ENCODE data around the gene KLHDC7B. TPM values are rescaled to one million over a fixed set of nuclear protein-coding genes. Genes with fewer than 3 reads are reported as not detected.

KLHDC7B gene
- polyA plus RNA-seq, 4 donors = 0.10 to 0.28 TPM; not detected in 2

- FAIRE-seq = no peak
- WGBS, 3 donors = 0% methylated on average over 12 to 33 of the region's 33 CpGs
- H3K4me1 ChIP-seq (ENCODE audit: control insufficient read depth in 3 of 3, insufficient read depth in 2 of 3, low read depth in 1 of 3, low read length in 2 of 3) = peaks cover 0 to 45% (median 7%) of the 10 kb centered on the region in 3 donors
- H3K27ac ChIP-seq (ENCODE audit: low read depth in 1 of 3, low read length in 2 of 3) = peak overlapping the region; percentile 86 to 100 (median 91)
- H3K9me3 ChIP-seq (ENCODE audit: control insufficient read depth in 2 of 2, insufficient read depth in 1 of 2, low read depth in 1 of 2, low read length in 1 of 2) = no peaks in the 10 kb centered on the region
- no peak for DNase-seq
- peak overlapping the region; percentile 62 to 79 (median 74) for H3K4me3 ChIP-seq (ENCODE audit: low read depth in 1 of 3, low read length in 3 of 3)
- peaks cover 0 to 11% (median 0%) of the 10 kb centered on the region in 3 donors for H3K27me3 ChIP-seq (ENCODE audit: control insufficient read depth in 3 of 3, insufficient read depth in 3 of 3, low read length in 3 of 3)
- H3K36me3 ChIP-seq (ENCODE audit: control insufficient read depth in 3 of 3, insufficient read depth in 2 of 3, low read depth in 1 of 3, low read length in 3 of 3) = peaks cover 3 to 39% (median 10%) of the 10 kb centered on the region in 3 donors
Measured at GRCh38 chr22:50525858-50526107, 19.9 kb upstream of the KLHDC7B start.

- no peaks in the 10 kb centered on the region for H3K9me3 ChIP-seq (ENCODE audit: control insufficient read depth in 2 of 2, insufficient read depth in 1 of 2, low read depth in 1 of 2, low read length in 1 of 2)
- peaks cover 3 to 34% (median 10%) of the 10 kb centered on the region in 3 donors for H3K36me3 ChIP-seq (ENCODE audit: control insufficient read depth in 3 of 3, insufficient read depth in 2 of 3, low read depth in 1 of 3, low read length in 3 of 3)
- H3K4me1 ChIP-seq (ENCODE audit: control insufficient read depth in 3 of 3, insufficient read depth in 2 of 3, low read depth in 1 of 3, low read length in 2 of 3) = peaks cover 0 to 49% (median 7%) of the 10 kb centered on the region in 3 donors
- DNase-seq (peak; percentile 75 to 91), FAIRE-seq (no peak)
- peaks cover 0 to 16% (median 0%) of the 10 kb centered on the region in 3 donors for H3K27me3 ChIP-seq (ENCODE audit: control insufficient read depth in 3 of 3, insufficient read depth in 3 of 3, low read length in 3 of 3)
- peak overlapping the region; percentile 86 to 100 (median 91) for H3K27ac ChIP-seq (ENCODE audit: low read depth in 1 of 3, low read length in 2 of 3)
- WGBS, 3 donors = 1 to 4% (median 1%) methylated on average over 33 to 77 of the region's 77 CpGs
- H3K4me3 ChIP-seq (ENCODE audit: low read depth in 1 of 3, low read length in 3 of 3) = peak overlapping the region; percentile 62 to 79 (median 74)
Measured at GRCh38 chr22:50526108-50526833, 19.4 kb upstream of the KLHDC7B start.

GRCh38 chr22:50526834-50527801, 18.6 kb upstream of the KLHDC7B start:
- Histone ChIP-seq H3K4me1 (ENCODE audit: control insufficient read depth in 3 of 3, insufficient read depth in 2 of 3, low read depth in 1 of 3, low read length in 2 of 3) (peaks cover 0 to 52% (median 7%) of the 10 kb centered on the region in 3 donors), H3K27me3 (ENCODE audit: control insufficient read depth in 3 of 3, insufficient read depth in 3 of 3, low read length in 3 of 3) (peaks cover 0 to 23% (median 0%) of the 10 kb centered on the region in 3 donors), H3K9me3 (ENCODE audit: control insufficient read depth in 2 of 2, insufficient read depth in 1 of 2, low read depth in 1 of 2, low read length in 1 of 2) (no peaks in the 10 kb centered on the region), H3K4me3 (ENCODE audit: low read depth in 1 of 3, low read length in 3 of 3) (peak overlapping the region; percentile 62 to 79 (median 74)), H3K27ac (ENCODE audit: low read depth in 1 of 3, low read length in 2 of 3) (peak overlapping the region; percentile 86 to 100 (median 91)), H3K36me3 (ENCODE audit: control insufficient read depth in 3 of 3, insufficient read depth in 2 of 3, low read depth in 1 of 3, low read length in 3 of 3) (peaks cover 3 to 25% (median 3%) of the 10 kb centered on the region in 3 donors)
- DNase-seq (peak in 1 of 2 donors; percentile 24), FAIRE-seq (no peak)
- WGBS, 3 donors = 46 to 61% (median 48%) methylated on average over 28 to 29 of the region's 29 CpGs

GRCh38 chr22:50527921-50528681, 17.6 kb upstream of the KLHDC7B start:
- Histone ChIP-seq H3K27me3 (ENCODE audit: control insufficient read depth in 3 of 3, insufficient read depth in 3 of 3, low read length in 3 of 3) (peaks cover 0 to 30% (median 0%) of the 10 kb centered on the region in 3 donors), H3K4me3 (ENCODE audit: low read depth in 1 of 3, low read length in 3 of 3) (peak overlapping the region in 1 of 3 donors; percentile 57), H3K36me3 (ENCODE audit: control insufficient read depth in 3 of 3, insufficient read depth in 2 of 3, low read depth in 1 of 3, low read length in 3 of 3) (peaks cover 0 to 15% (median 0%) of the 10 kb centered on the region in 3 donors), H3K9me3 (ENCODE audit: control insufficient read depth in 2 of 2, insufficient read depth in 1 of 2, low read depth in 1 of 2, low read length in 1 of 2) (no peaks in the 10 kb centered on the region), H3K4me1 (ENCODE audit: control insufficient read depth in 3 of 3, insufficient read depth in 2 of 3, low read depth in 1 of 3, low read length in 2 of 3) (peaks cover 0 to 53% (median 7%) of the 10 kb centered on the region in 3 donors), H3K27ac (ENCODE audit: low read depth in 1 of 3, low read length in 2 of 3) (peak overlapping the region in 2 of 3 donors; percentile 95 to 100)
- FAIRE-seq (no peak), DNase-seq (peak in 1 of 2 donors; percentile 42)
- 69 to 85% (median 77%) methylated on average over 18 of the region's 18 CpGs for WGBS, 3 donors

- Histone ChIP-seq H3K27me3 (ENCODE audit: control insufficient read depth in 3 of 3, insufficient read depth in 3 of 3, low read length in 3 of 3) (peaks cover 0 to 34% (median 0%) of the 10 kb centered on the region in 3 donors), H3K27ac (ENCODE audit: low read depth in 1 of 3, low read length in 2 of 3) (peak overlapping the region; percentile 76 to 100 (median 95)), H3K9me3 (ENCODE audit: control insufficient read depth in 2 of 2, insufficient read depth in 1 of 2, low read depth in 1 of 2, low read length in 1 of 2) (no peaks in the 10 kb centered on the region), H3K4me1 (ENCODE audit: control insufficient read depth in 3 of 3, insufficient read depth in 2 of 3, low read depth in 1 of 3, low read length in 2 of 3) (peaks cover 0 to 53% (median 6%) of the 10 kb centered on the region in 3 donors), H3K4me3 (ENCODE audit: low read depth in 1 of 3, low read length in 3 of 3) (peak overlapping the region; percentile 40 to 57 (median 47)), H3K36me3 (ENCODE audit: control insufficient read depth in 3 of 3, insufficient read depth in 2 of 3, low read depth in 1 of 3, low read length in 3 of 3) (peaks cover 0 to 8% (median 0%) of the 10 kb centered on the region in 3 donors)
- FAIRE-seq (no peak), DNase-seq (peak; percentile 21 to 39)
- 56 to 59% (median 59%) methylated on average over 13 to 15 of the region's 15 CpGs for WGBS, 3 donors
Measured at GRCh38 chr22:50528682-50529415, 16.9 kb upstream of the KLHDC7B start.

- Histone ChIP-seq H3K27ac (ENCODE audit: low read depth in 1 of 3, low read length in 2 of 3) (peak overlapping the region; percentile 76 to 100 (median 95)), H3K27me3 (ENCODE audit: control insufficient read depth in 3 of 3, insufficient read depth in 3 of 3, low read length in 3 of 3) (peaks cover 0 to 37% (median 0%) of the 10 kb centered on the region in 3 donors), H3K4me3 (ENCODE audit: low read depth in 1 of 3, low read length in 3 of 3) (peak overlapping the region; percentile 40 to 57 (median 47)), H3K9me3 (ENCODE audit: control insufficient read depth in 2 of 2, insufficient read depth in 1 of 2, low read depth in 1 of 2, low read length in 1 of 2) (no peaks in the 10 kb centered on the region), H3K4me1 (ENCODE audit: control insufficient read depth in 3 of 3, insufficient read depth in 2 of 3, low read depth in 1 of 3, low read length in 2 of 3) (peaks cover 0 to 53% (median 6%) of the 10 kb centered on the region in 3 donors), H3K36me3 (ENCODE audit: control insufficient read depth in 3 of 3, insufficient read depth in 2 of 3, low read depth in 1 of 3, low read length in 3 of 3) (peaks cover 0 to 3% (median 0%) of the 10 kb centered on the region in 3 donors)
- DNase-seq = no peak
- WGBS, 3 donors = 15 to 21% (median 20%) methylated on average over 39 to 50 of the region's 50 CpGs
- FAIRE-seq = no peak
Measured at GRCh38 chr22:50529416-50529896, 16.2 kb upstream of the KLHDC7B start.

- H3K4me1 ChIP-seq (ENCODE audit: control insufficient read depth in 3 of 3, insufficient read depth in 2 of 3, low read depth in 1 of 3, low read length in 2 of 3) = peaks cover 0 to 52% (median 6%) of the 10 kb centered on the region in 3 donors
- peak within 1 kb of the TSS; percentile 45 to 76 (median 57) for H3K4me3 ChIP-seq (ENCODE audit: low read depth in 1 of 3, low read length in 3 of 3)
- WGBS, 3 donors = 1% methylated on average over 59 to 92 of the region's 92 CpGs
- H3K36me3 ChIP-seq (ENCODE audit: control insufficient read depth in 3 of 3, insufficient read depth in 2 of 3, low read depth in 1 of 3, low read length in 3 of 3) = peaks cover 0 to 3% (median 0%) of the 10 kb centered on the region in 3 donors
- H3K27me3 ChIP-seq (ENCODE audit: control insufficient read depth in 3 of 3, insufficient read depth in 3 of 3, low read length in 3 of 3) = peaks cover 0 to 37% (median 0%) of the 10 kb centered on the region in 3 donors
- peak within 1 kb of the TSS; percentile 84 to 100 (median 95) for H3K27ac ChIP-seq (ENCODE audit: low read depth in 1 of 3, low read length in 2 of 3)
- FAIRE-seq = no peak
- H3K9me3 ChIP-seq (ENCODE audit: control insufficient read depth in 2 of 2, insufficient read depth in 1 of 2, low read depth in 1 of 2, low read length in 1 of 2) = no peaks in the 10 kb centered on the region
- peak; percentile 91 to 92 for DNase-seq
Measured at GRCh38 chr22:50529897-50530579, 15.7 kb upstream of the KLHDC7B start, which contains the start of gene TYMP. TYMP (minus strand) TSS chr22:50530012; CDS start chr22:50529709, 303 bp downstream.
